Esophagus muscularis mucosa (tissue), 4 donors: ENCODE results near the gene CCAR1.

Source experiments
- CTCF ChIP-seq, 3 experiments: fragments of 200-600 bp in 2 of 3; fragments of 450-650 bp in 1 of 3; sonication (generic) in 2 of 3; IDR thresholded peaks; one replicate each; pipeline ENCODE4 v1.5.1; 2017 to 2019; ENCODE audit warnings: antibody characterized with exemption in 3 of 3, mild to moderate bottlenecking in 2 of 3, moderate library complexity in 1 of 3
- EP300 ChIP-seq: sonication (generic); formaldehyde crosslinking; IDR thresholded peaks from one replicate; pipeline ENCODE4 v1.6.1; 2017; ENCODE audit warnings: antibody characterized with exemption
- POLR2A ChIP-seq: fragments of 450-650 bp; IDR thresholded peaks from one replicate; pipeline ENCODE4 v1.6.1; 2017; ENCODE audit warnings: antibody characterized with exemption, moderate library complexity, mild to moderate bottlenecking, low read depth
- POLR2AphosphoS5 ChIP-seq, 2 donors: sonication (generic); formaldehyde crosslinking; IDR thresholded peaks; one replicate each; pipeline ENCODE4 v1.6.1; 2017; ENCODE audit warnings: antibody characterized with exemption in 2 of 2

- no peak for TF ChIP-seq CTCF (IDR thresholded peaks at IDR 0.05)
- TF ChIP-seq POLR2AphosphoS5 (IDR thresholded peaks at IDR 0.05): no peak
- TF ChIP-seq EP300: no peak
- no peak for TF ChIP-seq POLR2A
These were observed 765 bp downstream of the CCAR1 start for GRCh38 chr10:68721673-68722335.
